Sciatic nerve (tissue), 2 donors: Measurements from ENCODE around the gene GLI1. TPM values are rescaled to one million over a fixed set of nuclear protein-coding genes. Genes with fewer than 3 reads are reported as not detected.

Experiments used
- ATAC-seq: fragments of 200-7000 bp; cut with Tn5 transposase; one replicate; pipeline ENCODE4 v1.9.1; 2020; ENCODE audit warnings: mild to moderate bottlenecking, moderate library complexity
- DNase-seq: peaks from one replicate; pipeline ENCODE4 v3.0.0-alpha.2; 2020; ENCODE audit warnings: low spot score
- intact Hi-C: fragments of 100-400 bp; cut with DNase I; formaldehyde crosslinking; loops from one replicate; pipeline ENCODE4 v1.14.2; 2022
- total RNA-seq: library from RNA; stranded (reverse); fragmentation: NEBNext Ultra II Directional; extraction: Animal tissue kit (Norgen Biotek cat#: 25700); gene quantifications from one replicate; pipeline ENCODE4 v1.2.1, GENCODE V29; 2021
- donor health status: DM: no; HTN: no; CAD: no.
- donor health status: DM: no; HTN: no; CAD: no.

GLI1 gene
- total RNA-seq, 1 donor from 2014 or later, result 47.7 TPM

DNA sequence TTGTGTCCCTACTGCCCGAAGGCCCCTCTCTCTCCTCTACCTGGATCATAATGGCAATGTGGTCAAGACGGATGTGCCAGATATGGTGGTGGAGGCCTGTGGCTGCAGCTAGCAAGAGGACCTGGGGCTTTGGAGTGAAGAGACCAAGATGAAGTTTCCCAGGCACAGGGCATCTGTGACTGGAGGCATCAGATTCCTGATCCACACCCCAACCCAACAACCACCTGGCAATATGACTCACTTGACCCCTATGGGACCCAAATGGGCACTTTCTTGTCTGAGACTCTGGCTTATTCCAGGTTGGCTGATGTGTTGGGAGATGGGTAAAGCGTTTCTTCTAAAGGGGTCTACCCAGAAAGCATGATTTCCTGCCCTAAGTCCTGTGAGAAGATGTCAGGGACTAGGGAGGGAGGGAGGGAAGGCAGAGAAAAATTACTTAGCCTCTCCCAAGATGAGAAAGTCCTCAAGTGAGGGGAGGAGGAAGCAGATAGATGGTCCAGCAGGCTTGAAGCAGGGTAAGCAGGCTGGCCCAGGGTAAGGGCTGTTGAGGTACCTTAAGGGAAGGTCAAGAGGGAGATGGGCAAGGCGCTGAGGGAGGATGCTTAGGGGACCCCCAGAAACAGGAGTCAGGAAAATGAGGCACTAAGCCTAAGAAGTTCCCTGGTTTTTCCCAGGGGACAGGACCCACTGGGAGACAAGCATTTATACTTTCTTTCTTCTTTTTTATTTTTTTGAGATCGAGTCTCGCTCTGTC, 2.7 kb upstream of the GLI1 start:
- no peak for DNase-seq
- ATAC-seq, result no peak
- intact Hi-C loops, result no loop called here

DNA sequence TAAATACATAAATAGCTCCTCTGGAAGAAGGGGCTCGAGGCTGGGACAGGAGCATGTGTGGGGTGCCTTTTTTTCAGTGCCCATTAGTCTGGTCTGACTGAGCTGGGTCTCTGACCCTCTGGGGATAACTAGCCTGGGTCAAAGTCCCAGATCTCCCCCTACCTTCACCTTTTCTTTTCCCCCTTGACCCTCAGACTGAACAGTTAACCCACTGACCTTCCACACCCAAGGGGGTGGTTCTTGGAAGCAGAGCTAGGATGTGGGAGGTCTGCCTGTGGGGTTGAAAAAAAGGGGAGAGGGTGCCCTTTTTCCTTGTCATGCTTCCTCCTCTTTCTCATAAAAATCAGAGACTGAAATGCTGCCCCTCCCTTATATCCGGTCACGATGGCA, 925 bp upstream of the GLI1 start:
- DNase-seq (no peak), ATAC-seq (no peak)
- intact Hi-C loops, result no loop called here

DNA sequence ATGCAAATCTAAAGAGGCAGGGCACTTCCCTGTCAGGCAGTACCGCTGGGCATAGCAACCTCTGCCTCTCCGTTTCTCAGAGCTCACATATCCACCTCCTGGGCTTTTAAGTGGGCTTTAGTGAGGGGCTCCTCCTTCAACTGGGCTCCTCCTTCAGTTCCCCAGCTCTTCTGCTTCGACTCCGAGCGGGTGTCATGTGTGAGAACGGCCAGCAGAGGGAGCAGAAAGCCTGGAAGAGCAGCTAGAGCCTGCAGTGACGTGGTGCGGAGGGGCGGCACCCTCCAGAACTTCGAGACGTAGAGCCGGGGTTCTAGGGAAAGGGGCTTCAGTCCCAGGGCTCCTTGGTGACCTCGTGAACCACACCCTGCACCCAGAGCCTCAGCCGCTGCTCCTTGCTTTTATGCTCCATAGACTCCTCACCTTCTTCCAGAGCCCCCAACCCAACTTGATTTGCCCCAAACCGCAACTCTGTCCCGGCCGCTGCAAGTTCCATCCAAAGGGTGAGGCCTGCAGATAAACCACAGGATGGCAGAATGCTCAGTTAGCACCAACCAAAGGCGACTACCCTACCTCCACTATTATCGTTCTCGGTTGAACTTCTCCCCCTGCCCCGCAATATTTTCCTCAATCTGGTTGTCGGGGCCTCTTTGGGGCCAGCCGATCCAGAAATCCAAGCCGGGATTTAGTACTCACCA, 383 bp upstream of the GLI1 start:
- intact Hi-C loops, result no loop called here
- peak; percentile 71 for ATAC-seq
- peak; percentile 96 for DNase-seq

DNA sequence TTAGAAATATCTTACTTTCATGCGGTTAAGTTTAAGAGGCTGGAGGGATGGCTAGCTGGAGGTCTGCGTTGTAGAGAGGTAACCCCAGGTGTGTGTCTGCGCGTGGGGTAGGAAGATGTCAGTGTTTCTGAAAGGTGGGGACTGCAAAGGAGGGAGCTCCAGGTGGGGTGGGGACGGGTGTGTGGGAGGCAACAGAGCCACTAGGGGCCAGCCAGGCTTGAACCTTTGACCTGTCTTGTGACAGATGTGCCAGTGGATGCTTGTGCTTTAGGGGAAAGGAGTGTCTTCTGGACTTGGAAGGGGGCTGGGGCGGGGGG, 841 bp downstream of the GLI1 start:
- ATAC-seq (no peak), DNase-seq (no peak)
- intact Hi-C loops, result no loop called here

DNA sequence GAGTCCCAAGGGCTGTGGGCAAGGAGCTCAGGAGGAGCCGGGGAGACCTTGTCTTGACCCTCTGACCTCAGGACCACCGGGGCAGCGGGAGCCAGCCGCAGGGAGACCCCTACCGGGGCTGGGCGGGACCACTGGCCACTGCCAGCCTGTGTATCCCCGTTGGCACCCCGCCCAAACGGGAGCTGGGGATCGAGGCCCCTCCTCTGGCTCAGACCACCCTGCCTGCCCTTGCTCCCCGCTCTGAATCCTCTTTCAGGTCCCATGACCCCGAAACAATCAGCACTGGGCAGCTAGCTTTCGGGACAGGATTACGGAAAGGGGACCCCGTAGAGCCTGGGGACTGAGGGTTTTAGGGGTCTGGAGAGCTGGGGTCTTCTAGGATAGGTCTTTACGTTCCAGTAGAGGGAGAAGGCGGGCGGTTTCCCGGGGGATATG, 1.3 kb downstream of the GLI1 start:
- ATAC-seq (peak; percentile 3), DNase-seq (no peak)
- intact Hi-C loops, result no loop called here

DNA sequence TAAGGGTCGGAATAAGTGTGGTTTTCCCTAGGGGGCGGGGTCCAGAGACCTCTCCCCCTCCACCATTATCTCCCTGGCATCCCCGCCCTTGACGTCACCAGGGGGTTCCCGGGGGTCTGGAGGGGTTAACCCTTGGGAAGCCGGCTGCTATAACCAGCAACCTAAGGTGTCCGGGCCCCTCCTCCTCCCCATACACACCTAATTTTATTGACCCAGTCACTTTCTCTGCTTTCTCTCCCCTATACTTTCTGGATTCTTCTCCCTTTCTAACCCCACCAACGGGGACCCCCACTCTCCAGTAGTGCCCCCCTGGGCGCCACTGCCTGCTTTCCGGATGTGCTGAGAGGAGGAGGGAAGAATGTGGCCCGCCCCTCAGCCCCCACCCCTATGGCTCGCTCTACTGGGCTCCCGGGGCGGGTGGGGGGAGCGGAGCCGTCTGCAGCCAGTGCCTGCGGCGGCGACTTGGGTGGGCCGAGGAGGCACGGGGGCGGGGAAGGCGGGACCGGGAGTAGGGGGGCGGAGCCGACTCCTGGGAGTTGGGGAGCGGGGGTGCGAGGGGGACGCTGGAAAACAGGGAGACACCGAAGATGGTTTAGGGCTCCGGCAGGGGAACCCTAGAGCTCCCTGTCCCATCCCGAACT, 1.8 kb downstream of the GLI1 start:
- intact Hi-C loops, result no loop called here
- peak; percentile 85 for ATAC-seq

DNA sequence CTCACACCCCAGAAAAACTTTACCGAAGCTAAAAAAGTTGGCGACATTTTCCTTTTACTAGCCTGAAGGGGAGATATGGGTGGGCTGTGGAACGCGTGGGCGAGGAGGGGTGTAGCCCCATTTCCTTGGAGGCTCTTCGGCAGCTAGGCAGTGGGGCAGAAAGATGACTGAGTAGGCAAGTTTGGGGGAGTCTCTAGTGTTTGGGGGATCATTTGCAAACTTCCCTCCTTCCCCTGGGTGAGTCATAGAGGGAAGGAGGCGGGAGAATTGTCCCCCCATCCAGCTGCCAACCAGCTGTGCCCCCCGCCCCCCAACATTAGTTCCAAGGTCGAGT, 2.3 kb downstream of the GLI1 start:
- DNase-seq (no peak), ATAC-seq (peak; percentile 13)
- intact Hi-C loops, result no loop called here

More for the DNA sequence above, 1.8 kb downstream of the GLI1 start:
- DNase-seq, result peak; percentile 92

DNA sequence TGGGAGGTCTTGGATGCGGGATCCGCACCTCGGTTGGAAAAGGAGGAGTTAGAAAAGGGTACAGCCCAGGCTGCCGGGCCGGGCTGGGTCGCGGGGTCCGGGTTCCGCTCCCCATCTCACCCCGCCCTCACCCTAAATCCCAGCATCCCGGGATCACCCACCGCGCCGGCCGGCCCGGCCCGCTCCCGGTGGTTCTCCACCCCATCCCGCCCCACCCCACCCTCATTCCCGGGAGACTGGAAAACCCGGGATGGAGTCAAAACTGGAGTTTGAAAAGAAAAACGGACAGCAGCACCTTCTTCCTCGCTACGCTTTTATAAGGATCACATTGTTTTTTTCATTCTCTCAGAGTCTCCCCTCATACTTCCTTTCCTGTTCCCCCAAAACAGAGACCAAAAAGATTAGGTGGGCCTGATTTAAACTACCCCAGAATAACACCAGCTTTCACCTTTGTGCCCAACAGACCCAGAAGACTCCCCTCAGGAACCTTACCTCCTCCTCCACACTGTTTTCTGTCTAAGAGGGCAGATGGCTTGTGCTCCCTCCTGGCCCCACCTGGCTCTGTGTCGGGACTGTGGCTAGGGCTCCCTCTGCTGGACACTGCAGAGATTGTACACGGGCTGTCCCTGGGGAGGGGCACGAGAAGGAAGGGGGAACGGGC, 2.8 kb downstream of the GLI1 start:
- DNase-seq (peak; percentile 92), ATAC-seq (peak; percentile 79)
- intact Hi-C loops, result no loop called here

DNA sequence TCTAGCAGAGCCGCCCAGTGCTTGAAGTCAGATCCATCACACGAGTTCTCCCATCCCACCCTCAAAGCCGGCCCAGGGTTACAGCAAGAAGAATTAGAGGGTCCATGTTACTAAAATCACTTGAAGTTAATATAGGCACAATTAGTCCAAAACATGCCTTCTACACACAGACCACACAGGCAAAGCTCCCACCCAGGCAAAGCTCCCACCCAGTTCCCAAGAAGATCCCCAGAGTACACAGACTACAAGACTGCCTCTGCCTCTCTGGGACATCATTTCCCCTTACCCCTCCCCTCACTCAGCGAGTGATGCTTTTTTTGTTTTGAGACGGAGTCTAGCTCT, 3.3 kb downstream of the GLI1 start:
- DNase-seq (no peak), ATAC-seq (no peak)
- intact Hi-C loops, result no loop called here

DNA sequence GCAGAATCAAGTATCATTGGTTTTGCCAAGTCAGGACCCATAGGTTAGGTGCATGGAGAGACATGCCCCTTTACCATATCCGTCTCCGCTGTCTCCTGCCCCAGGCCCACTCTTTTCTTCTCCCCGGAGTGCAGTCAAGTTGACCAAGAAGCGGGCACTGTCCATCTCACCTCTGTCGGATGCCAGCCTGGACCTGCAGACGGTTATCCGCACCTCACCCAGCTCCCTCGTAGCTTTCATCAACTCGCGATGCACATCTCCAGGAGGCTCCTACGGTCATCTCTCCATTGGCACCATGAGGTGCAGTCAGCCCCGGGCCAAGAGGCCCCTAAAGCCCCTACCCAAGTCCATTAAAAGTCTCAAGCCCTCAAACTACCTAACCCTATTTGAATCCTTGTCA, 5.0 kb downstream of the GLI1 start:
- ATAC-seq, result no peak
- intact Hi-C loops, result no loop called here
- no peak for DNase-seq

DNA sequence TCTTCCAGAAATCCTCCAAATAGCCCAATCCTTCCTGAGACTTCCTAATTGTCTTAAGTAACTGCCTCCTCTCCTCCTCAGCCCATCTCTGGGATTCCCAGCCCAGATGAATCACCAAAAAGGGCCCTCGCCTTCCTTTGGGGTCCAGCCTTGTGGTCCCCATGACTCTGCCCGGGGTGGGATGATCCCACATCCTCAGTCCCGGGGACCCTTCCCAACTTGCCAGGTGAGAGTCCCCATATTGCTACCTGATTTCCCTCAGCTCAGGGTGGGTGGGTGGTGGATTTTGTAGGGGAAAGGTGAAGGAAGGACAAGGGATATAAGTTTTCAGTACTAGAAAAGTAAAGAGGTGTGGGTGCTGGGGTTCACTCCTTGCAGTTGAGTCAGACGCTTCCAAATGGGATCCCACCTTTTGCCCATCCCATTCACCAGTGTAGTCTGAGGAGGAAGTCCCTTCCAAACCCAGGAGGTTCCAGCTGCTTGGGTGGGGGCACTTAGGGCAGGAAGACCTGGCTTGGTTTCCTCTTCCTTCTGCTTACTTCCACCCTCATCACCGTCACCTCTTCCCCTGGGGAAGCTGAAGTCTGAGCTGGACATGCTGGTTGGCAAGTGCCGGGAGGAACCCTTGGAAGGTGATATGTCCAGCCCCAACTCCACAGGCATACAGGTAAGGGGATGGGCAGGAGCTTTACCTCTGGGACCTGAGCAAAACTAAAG, 5.6 kb downstream of the GLI1 start:
- intact Hi-C loops, result no loop called here
- DNase-seq (no peak), ATAC-seq (no peak)

DNA sequence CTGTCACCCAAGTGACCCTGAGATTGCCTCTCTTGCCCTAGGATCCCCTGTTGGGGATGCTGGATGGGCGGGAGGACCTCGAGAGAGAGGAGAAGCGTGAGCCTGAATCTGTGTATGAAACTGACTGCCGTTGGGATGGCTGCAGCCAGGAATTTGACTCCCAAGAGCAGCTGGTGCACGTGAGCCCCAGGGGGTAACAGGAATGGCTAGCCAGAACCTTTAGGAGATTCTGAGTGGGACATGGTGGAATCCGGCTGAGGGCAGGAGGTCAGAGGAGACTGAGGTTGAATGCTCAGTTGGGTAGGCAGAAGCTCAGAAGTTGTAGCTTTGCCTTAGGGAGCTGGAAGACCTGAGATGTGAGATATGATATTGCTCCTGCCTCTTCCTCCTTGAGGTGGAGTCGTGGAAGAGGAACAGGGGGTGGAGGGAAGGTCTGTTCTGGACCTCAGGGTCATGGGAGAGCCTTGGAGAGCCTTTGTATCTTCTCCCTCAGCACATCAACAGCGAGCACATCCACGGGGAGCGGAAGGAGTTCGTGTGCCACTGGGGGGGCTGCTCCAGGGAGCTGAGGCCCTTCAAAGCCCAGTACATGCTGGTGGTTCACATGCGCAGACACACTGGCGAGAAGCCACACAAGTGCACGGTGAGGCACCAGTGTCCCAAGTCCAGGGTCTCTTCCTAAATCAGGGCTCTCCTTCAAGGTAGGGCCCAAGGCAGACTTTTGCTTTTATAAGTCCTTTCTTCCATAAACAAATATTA, 6.3 kb downstream of the GLI1 start:
- intact Hi-C loops, result no loop called here
- no peak for DNase-seq
- no peak for ATAC-seq

DNA sequence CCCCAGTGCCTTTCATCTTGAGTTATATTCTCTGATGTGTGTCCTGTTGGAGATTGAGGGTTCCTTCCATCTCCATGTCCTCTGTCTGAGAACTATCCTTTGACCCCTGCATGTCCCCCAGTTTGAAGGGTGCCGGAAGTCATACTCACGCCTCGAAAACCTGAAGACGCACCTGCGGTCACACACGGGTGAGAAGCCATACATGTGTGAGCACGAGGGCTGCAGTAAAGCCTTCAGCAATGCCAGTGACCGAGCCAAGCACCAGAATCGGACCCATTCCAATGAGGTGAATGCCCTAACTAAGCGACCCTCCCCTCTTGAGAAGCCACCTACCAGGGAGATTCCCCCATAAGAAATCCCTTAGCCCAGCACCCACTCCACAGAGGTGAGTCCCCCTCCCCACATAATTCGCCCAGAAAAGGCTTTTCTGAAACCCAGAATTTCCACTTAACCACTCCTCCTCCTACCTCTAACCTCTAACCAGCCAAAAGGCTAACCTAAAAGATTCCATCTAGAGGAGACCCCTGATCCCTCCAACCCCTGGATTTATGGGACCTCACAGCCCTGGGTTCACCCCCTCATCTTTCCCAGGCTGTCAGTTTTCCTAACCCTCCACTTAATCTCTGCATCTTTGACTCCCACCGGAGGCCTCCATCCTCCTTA, 7.8 kb downstream of the GLI1 start:
- ATAC-seq, result no peak
- intact Hi-C loops, result no loop called here
- DNase-seq, result no peak

DNA sequence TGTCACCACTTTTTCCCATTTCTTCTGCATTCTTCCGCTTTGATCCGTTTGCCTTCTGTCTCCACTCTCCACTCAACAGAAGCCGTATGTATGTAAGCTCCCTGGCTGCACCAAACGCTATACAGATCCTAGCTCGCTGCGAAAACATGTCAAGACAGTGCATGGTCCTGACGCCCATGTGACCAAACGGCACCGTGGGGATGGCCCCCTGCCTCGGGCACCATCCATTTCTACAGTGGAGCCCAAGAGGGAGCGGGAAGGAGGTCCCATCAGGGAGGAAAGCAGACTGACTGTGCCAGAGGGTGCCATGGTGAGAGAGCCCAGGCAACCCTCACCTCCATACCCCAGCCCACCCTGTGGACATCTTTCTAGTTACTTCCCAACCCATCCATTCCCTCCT, 8.3 kb downstream of the GLI1 start:
- intact Hi-C loops, result no loop called here
- ATAC-seq, result no peak
- no peak for DNase-seq

DNA sequence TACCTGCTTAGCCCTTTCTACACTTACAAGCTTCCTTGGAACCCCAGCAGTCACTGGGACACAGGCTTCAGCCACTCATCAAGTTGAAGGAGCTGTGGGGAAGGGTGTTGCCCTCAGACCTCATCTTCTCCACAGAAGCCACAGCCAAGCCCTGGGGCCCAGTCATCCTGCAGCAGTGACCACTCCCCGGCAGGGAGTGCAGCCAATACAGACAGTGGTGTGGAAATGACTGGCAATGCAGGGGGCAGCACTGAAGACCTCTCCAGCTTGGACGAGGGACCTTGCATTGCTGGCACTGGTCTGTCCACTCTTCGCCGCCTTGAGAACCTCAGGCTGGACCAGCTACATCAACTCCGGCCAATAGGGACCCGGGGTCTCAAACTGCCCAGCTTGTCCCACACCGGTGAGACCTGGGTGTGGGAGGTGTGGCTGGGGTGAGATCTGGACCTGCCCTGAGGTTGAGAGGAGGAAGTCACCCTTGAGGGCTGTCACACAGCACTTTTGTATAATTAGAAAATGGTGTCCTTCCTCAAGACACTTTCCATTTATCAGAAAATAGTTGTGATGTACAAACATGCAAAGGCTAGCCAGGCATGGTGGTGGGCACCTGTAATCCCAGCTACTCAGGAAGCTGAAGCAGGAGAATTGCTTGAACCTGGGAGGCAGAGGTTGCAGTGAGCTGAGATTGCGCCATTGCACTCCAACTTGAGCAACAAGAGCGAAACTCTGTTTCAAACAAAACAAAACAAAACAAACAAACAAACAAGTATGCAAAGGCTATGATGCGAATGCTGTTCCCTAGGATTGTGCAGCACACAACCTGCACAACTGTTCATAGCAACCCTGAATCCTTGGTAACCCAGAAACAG, 9.9 kb downstream of the GLI1 start:
- ATAC-seq (no peak), DNase-seq (no peak)
- intact Hi-C loops, result no loop called here

DNA sequence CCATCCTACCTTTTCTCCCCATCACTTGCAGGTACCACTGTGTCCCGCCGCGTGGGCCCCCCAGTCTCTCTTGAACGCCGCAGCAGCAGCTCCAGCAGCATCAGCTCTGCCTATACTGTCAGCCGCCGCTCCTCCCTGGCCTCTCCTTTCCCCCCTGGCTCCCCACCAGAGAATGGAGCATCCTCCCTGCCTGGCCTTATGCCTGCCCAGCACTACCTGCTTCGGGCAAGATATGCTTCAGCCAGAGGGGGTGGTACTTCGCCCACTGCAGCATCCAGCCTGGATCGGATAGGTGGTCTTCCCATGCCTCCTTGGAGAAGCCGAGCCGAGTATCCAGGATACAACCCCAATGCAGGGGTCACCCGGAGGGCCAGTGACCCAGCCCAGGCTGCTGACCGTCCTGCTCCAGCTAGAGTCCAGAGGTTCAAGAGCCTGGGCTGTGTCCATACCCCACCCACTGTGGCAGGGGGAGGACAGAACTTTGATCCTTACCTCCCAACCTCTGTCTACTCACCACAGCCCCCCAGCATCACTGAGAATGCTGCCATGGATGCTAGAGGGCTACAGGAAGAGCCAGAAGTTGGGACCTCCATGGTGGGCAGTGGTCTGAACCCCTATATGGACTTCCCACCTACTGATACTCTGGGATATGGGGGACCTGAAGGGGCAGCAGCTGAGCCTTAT, 10.8 kb downstream of the GLI1 start:
- intact Hi-C loops, result no loop called here
- no peak for ATAC-seq
- DNase-seq, result no peak
